Measurements from ENCODE around the gene HMGCL.
"Not testable (repeated sequence)": the region's sequence is repeated elsewhere in the genome, so short reads cannot be mapped to it uniquely, and the experiment has no call there.

Gene HMGCL

GRCh38 chr1:23797478-23798448 is 27.5 kb downstream of the HMGCL start:
- no peak for DNase-seq

DNA sequence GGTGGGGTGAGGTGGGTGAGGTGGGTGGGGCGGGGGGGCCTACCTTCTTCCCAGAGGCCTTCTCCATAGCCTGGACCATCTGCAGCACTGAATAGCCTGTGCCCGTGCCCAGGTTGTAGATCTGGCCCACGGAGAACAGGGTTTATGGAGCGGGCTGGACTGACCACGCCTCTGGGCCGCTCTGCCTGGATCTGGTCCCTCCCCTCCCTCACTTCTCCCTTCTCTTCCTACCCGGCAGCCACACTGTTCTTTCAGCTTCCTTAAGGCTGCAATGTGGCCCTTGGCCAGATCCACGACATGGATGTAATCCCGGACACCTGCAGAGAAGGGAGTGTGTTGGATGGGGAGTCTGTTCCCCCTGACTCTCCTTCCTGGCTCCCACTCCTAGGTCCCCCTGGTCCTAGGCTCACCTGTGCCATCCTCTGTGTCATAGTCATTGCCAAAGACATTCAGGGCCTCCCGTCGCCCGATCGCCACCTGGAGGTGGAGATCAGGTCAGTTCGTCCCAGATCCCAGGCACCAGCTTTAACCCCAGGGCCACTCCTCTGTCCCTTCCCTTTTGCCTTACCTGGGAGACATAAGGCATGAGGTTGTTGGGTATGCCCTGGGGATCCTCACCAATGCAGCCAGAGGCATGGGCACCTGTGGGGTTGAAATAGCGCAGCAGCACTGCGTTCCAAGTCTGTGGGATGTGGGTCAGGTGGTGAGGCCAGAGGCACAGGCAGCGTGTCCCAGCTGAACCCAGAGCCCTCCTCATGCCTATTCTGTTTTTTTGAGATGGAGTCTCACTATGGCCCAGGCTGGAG is 28.6 kb downstream of the HMGCL start:
- DNase-seq = no peak

- no peak for DNase-seq
Observed at GRCh38 chr1:23795676-23796465, 29.4 kb downstream of the HMGCL start.

DNA sequence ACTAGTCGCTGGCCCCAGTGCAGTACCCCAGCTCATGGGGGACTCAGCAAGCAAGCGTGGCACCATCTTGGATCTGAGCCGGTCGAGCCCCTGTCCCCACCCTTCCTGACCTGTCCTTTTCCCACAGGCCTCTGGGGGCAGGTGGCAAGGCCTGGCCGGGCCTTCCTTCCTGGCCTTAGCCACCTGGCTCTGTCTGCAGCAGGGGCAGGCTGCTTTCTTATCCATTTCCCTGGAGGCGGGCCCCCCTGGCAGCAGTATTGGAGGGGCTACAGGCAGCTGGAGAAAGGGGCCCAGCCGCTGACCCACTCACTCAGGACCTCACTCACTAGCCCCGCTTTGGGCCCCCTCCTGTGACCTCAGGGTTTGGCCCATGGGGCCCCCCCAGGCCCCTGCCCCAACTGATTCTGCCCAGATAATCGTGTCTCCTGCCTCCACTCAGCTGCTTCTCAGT is 30.5 kb downstream of the HMGCL start:
- not testable (repeated sequence) for DNase-seq

DNA sequence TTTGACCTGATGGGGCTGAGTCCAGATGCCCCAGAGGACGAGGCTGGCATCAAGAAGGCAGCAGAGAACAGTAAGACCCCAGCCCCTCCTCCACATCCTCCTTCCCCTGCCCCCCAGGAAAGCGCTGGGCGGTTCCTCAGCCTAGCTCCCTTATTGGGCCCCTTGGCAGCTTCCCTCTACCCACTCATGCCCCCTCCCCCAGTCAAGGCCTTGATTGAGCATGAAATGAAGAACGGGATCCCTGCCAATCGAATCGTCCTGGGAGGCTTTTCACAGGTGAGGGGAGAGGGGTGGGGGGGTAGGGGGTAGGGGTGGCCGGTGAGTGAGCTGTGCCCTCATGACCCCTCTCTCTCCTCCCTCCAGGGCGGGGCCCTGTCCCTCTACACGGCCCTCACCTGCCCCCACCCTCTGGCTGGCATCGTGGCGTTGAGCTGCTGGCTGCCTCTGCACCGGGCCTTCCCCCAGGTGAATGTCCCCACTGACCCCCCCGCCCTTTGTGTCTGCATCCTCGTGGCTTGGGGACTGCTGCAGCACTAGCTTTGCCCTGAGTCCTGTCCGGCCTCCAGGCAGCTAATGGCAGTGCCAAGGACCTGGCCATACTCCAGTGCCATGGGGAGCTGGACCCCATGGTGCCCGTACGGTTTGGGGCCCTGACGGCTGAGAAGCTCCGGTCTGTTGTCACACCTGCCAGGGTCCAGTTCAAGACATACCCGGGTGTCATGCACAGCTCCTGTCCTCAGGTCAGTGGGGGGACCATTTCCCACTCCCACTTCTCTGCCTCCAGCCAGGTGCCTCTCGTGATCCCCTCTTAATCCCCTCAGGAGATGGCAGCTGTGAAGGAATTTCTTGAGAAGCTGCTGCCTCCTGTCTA is 31.1 kb downstream of the HMGCL start:
- no peak for DNase-seq

DNA sequence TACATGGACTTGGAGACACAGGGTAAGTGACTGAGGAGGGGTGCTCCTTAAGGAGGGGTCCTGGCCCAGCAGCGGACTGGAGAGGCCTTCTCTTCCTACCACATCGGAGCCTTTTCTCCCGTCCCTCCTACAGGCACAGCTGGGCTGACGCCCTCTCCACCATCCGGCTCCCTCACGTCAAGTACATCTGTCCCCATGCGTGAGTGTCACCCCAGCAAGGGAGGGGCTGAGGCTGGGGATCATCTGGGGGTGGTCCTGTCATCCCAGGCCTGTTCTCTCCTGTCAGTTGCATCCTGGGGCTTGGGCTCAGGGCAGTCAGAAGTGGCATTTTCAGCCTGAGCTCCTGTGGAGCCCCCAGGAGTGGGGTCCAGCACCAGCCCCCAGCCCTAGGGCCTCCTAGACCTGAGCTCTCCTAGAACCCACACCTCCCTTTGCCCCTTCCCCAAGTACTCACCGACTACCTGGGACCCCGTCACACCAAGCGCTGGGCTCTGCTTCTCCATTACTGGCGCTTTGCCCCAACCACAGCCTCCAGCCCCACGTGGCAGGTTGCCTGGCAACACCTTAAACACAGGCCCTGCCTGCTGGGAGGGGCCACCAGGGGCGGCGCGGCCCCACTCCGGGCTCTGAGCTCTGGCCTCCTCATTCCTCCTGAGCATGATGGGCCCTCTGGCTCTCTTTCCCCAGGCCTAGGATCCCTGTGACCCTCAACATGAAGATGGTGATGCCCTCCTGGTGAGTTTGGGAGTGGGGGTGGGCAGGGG is 32.0 kb downstream of the HMGCL start:
- DNase-seq = no peak

GRCh38 chr1:23792151-23792945 is 32.9 kb downstream of the HMGCL start:
- no peak for DNase-seq

- DNase-seq = no peak
Observed at GRCh38 chr1:23791516-23792047, 33.6 kb downstream of the HMGCL start.

GRCh38 chr1:23790696-23791515 is 34.3 kb downstream of the HMGCL start, which contains the start of gene LYPLA2:
Gene LYPLA2 (plus strand): TSS chr1:23791145. CDS start chr1:23792683, 1,538 bp downstream.
- peak; percentile 74 for DNase-seq

DNA sequence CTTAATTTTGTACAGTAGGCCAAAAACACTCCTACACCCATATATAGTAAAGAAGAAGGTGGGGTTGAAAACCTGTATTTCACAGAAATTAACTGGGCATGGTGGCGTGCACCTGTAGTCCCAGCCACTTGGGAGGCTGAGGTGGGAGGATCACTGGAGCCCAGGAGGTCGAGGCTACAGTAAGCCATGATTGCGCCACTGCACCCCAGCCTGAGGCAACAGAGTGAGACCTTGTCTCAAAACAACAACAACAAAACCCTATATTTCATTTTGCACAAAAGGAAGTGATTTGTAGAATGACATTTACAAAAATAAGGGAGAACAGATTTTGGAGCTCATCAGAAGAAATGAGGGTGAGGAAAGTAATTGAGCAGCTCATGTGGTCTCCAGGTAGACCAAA is 36.5 kb downstream of the HMGCL start:
- no peak for DNase-seq

DNA sequence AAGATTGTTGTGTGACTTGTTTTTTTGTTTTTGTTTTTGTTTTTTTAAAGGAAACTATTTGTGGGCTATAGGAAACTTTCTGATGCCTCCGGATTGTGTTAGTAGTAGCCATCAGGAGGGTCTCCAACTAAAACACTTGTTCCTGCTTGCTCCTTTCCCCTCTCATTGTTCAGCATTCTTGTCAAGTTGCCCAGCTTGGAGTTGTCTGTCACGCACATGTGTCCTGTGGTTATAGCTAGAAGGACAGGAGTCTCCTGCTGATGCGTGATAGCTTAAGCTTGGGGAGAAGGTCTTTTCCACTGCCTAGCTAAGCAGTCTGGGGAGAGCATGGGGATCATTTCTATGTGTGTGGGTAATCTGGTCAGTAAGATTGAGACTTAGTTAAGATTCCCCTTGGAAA is 37.5 kb downstream of the HMGCL start:
- no peak for DNase-seq

GRCh38 chr1:23784846-23785245 is 40.4 kb downstream of the HMGCL start:
- DNase-seq = no peak

GRCh38 chr1:23783141-23783540 is 42.1 kb downstream of the HMGCL start:
- DNase-seq = not testable (repeated sequence)

DNA sequence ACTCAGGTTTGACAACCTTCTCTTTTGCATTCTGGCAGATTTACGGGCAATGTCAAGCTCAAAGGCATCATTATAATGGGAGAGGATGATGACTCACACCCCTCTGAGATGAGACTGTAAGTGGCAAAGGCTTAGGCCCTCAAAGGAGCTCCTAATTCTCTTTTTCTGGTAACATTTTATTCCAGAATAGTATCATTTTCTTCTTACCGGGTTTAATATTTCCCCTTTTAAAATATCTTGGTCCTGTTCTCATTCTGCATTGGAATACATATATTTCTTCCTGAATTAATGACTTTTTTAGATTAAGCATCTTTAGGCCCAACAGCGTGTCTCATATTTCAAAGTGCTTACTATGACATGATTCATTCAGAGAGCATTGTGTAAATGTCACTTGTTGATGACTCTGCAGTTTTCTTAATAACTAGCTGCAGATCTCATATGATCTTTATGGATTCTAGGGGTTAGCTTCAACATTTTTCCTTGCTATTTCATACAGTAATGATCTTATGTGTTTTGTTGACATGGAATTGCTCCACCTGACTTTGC is 45.3 kb downstream of the HMGCL start:
- DNase-seq = no peak

- DNase-seq = peak; percentile 74
Observed at GRCh38 chr1:23777979-23778814, 47.0 kb downstream of the HMGCL start, which contains the start of gene PITHD1. Gene PITHD1 (plus strand): TSS chr1:23778418. CDS start chr1:23778516, 98 bp downstream.

- no peak for DNase-seq
Observed at GRCh38 chr1:23776217-23776616, 49.0 kb downstream of the HMGCL start.

DNA sequence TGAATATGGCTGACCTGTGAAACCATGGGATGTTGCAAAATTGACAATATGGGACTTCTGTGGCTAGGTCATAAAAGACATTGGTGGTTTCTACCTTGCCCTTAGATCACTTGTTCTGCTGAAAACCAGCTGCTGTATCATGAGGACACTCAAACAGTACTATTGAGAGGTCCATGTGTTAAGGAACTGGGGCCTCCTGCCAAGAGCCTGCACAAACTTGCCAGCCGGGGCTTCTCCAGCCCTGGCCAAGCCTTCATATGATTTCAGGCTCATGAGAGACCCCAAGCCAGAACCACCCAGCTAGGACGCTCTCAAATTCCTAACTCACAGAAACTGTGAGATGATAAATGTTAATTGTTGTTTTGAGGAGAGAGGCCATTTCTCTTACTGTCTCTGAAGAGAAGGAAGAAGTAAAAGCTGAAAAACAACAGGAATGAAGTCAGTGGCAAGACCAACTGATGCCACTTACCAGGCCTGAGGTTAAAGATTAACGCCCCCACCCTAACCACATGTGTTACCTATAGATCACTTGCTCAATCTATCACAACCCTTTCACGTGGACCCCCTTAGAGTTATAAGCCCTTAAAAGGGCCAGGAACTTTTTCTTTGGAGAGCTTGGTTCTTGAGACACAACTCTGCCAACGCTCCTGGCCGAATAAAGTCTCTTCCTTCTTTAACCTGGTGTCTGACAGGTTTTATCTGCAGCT is 50.9 kb downstream of the HMGCL start:
- DNase-seq = no peak
